ENCODE results near the gene NOTCH1.

- TF ChIP-seq, protein P1, sequence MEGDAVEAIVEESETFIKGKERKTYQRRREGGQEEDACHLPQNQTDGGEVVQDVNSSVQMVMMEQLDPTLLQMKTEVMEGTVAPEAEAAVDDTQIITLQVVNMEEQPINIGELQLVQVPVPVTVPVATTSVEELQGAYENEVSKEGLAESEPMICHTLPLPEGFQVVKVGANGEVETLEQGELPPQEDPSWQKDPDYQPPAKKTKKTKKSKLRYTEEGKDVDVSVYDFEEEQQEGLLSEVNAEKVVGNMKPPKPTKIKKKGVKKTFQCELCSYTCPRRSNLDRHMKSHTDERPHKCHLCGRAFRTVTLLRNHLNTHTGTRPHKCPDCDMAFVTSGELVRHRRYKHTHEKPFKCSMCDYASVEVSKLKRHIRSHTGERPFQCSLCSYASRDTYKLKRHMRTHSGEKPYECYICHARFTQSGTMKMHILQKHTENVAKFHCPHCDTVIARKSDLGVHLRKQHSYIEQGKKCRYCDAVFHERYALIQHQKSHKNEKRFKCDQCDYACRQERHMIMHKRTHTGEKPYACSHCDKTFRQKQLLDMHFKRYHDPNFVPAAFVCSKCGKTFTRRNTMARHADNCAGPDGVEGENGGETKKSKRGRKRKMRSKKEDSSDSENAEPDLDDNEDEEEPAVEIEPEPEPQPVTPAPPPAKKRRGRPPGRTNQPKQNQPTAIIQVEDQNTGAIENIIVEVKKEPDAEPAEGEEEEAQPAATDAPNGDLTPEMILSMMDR (conservative IDR thresholded peaks at IDR 0.05): no peak
- TF ChIP-seq ZFX (IDR thresholded peaks at IDR 0.05): no peak
Measured at GRCh38 chr9:136556166-136556565, 10.3 kb upstream of the NOTCH1 start.

All from C4-2B (cell line).